ENCODE measurements around the gene PCDHGA4. TPM values are rescaled to one million over a fixed set of nuclear protein-coding genes. Genes with fewer than 3 reads are reported as not detected.
A peak's percentile ranks its signal among the peaks of the same experiment; 100 is the strongest.

Gene PCDHGA4
- total RNA-seq (2021; ENCODE audit: unreplicated experiment) (0.69 TPM), Bru-seq, nascent RNA (percentile 39 among the genes with signal in this experiment), BruChase-seq, experiment 1, labeled RNA remaining after a 2-hour chase (percentile 52 among the genes with signal in this experiment), BruChase-seq, experiment 2, labeled RNA remaining after a 6-hour chase (percentile 54 among the genes with signal in this experiment)
- polyA plus RNA-seq (2012; ENCODE audit: insufficient read length), result 0.21 TPM
- long read RNA-seq, partial matches to known transcripts, result 0 of 1 reads
- long read RNA-seq, other reads (novel, unspliced or antisense), result 1 of 1 reads

GRCh38 chr5:141354900-141355469 lies at the start of gene PCDHGA4:
PCDHGA4 (plus strand) TSS chr5:141355021; CDS start chr5:141355108, 87 bp downstream.
- Histone ChIP-seq H3K27ac (ENCODE audit: low read length) (no peak within 1 kb of the TSS), H3K9me3 (ENCODE audit: control insufficient read depth, insufficient read depth, low read depth, low read length) (no peaks in the 10 kb centered on the region), H3K27me3 (ENCODE audit: control insufficient read depth, insufficient read depth, low read length) (no peaks in the 10 kb centered on the region; the same call in 1 of the 2 replicates), H3K4me1 (ENCODE audit: control insufficient read depth, insufficient read depth, low read length) (no peaks in the 10 kb centered on the region), H3K36me3 (ENCODE audit: control insufficient read depth, insufficient read depth, low read length) (no peaks in the 10 kb centered on the region), H3K4me3 (ENCODE audit: low read depth in 2 of 2, low read length in 2 of 2) (no peak within 1 kb of the TSS)
- DNase-seq (ENCODE audit: low read depth, low spot score) (no peak), ATAC-seq (no peak)
- TF ChIP-seq POLR2AphosphoS5 (IDR thresholded peaks at IDR 0.05; ENCODE audit: low read depth, low read length) (no peak), CTCF (IDR thresholded peaks at IDR 0.05) (peak; percentile 54)
- TF ChIP-seq, protein P1, sequence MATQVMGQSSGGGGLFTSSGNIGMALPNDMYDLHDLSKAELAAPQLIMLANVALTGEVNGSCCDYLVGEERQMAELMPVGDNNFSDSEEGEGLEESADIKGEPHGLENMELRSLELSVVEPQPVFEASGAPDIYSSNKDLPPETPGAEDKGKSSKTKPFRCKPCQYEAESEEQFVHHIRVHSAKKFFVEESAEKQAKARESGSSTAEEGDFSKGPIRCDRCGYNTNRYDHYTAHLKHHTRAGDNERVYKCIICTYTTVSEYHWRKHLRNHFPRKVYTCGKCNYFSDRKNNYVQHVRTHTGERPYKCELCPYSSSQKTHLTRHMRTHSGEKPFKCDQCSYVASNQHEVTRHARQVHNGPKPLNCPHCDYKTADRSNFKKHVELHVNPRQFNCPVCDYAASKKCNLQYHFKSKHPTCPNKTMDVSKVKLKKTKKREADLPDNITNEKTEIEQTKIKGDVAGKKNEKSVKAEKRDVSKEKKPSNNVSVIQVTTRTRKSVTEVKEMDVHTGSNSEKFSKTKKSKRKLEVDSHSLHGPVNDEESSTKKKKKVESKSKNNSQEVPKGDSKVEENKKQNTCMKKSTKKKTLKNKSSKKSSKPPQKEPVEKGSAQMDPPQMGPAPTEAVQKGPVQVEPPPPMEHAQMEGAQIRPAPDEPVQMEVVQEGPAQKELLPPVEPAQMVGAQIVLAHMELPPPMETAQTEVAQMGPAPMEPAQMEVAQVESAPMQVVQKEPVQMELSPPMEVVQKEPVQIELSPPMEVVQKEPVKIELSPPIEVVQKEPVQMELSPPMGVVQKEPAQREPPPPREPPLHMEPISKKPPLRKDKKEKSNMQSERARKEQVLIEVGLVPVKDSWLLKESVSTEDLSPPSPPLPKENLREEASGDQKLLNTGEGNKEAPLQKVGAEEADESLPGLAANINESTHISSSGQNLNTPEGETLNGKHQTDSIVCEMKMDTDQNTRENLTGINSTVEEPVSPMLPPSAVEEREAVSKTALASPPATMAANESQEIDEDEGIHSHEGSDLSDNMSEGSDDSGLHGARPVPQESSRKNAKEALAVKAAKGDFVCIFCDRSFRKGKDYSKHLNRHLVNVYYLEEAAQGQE (IDR thresholded peaks at IDR 0.05; ENCODE audit: insufficient read depth in 1 of 2, low read depth in 2 of 2, low read length in 1 of 2), result no peak
- BruUV-seq (replicated peaks), result no TSS peak
- in situ Hi-C loops (cut with HindIII; ENCODE audit: low pct_unique_long_range_greater_than_20kb, low sequenced_read_pairs) (no loop called here), intact Hi-C loops (cut with micrococcal nuclease; ENCODE audit: unreplicated experiment) (loop anchor here (10.0 kb wide), 1 partner anchor 170 kb away; no protein-coding TSS in a partner anchor)
- CTCF ChIA-PET, result no interaction called here
- POLR2A ChIA-PET, result interaction anchor here (0.6 kb wide), 1 partner anchor 247 kb away, joined by 3 read pairs; no protein-coding TSS in a partner anchor

DNA sequence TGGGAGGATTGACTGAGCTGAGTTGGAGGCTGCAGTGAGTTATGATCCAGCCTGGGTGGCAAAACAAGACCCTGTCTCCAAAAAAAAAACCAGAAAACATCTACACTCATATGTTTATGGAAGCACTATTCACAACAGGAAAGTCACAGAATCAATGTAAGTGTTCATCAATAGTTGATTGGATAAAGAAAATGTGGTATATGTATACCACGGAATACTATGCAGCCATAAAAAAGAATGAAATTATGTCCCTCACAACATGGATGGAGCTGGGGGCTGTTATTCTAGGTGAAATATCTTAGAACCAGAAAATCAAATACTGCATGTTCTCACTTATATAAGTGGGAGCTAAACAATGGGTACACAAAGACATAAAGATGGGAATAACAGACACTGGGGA lies 48.2 kb upstream of the PCDHGA4 start:
- peaks cover 46% of the 10 kb centered on the region for H3K9me3 ChIP-seq (ENCODE audit: control insufficient read depth, insufficient read depth, low read depth, low read length)
- DNase-seq (ENCODE audit: low read depth, low spot score) (no peak), ATAC-seq (no peak)
- TF ChIP-seq POLR2AphosphoS5 (IDR thresholded peaks at IDR 0.05; ENCODE audit: low read depth, low read length) (no peak), CTCF (IDR thresholded peaks at IDR 0.05) (no peak), TCF7L2 (IDR thresholded peaks at IDR 0.05; ENCODE audit: low read depth, low read length) (no peak), SIN3A (IDR thresholded peaks at IDR 0.05; ENCODE audit: borderline replicate concordance, insufficient read depth, low read depth, low read length) (no peak)
- TF ChIP-seq, protein P1 (IDR thresholded peaks at IDR 0.05; ENCODE audit: insufficient read depth in 1 of 2, low read depth in 2 of 2, low read length in 1 of 2), result no peak
- no TSS peak for BruUV-seq (replicated peaks)
- no peaks in the 10 kb centered on the region for H3K27me3 ChIP-seq (ENCODE audit: control insufficient read depth, insufficient read depth, low read length)
- H3K27ac ChIP-seq (ENCODE audit: low read length), result no peak overlapping the region
- intact Hi-C loops (cut with micrococcal nuclease; ENCODE audit: unreplicated experiment) (no loop called here), in situ Hi-C loops (cut with HindIII; ENCODE audit: low pct_unique_long_range_greater_than_20kb, low sequenced_read_pairs) (no loop called here)
- ChIA-PET CTCF (no interaction called here), POLR2A (no interaction called here)
- H3K36me3 ChIP-seq (ENCODE audit: control insufficient read depth, insufficient read depth, low read length), result no peaks in the 10 kb centered on the region; the same call in 1 of the 2 replicates
- no peaks in the 10 kb centered on the region for H3K4me1 ChIP-seq (ENCODE audit: control insufficient read depth, insufficient read depth, low read length)
- no peak overlapping the region for H3K4me3 ChIP-seq (ENCODE audit: low read depth in 2 of 2, low read length in 2 of 2)

Data from Panc1 (cell line).